KMS-11 (cell line): ENCODE results near the gene AR.

Experiments used
- H2AFZ ChIP-seq: fragments of 200-600 bp; sonication (generic); 2 replicates; pipeline ENCODE4 v1.6.1; 2016; ENCODE audit warnings: antibody characterized with exemption, mixed run types, low read depth
- H3K27ac ChIP-seq: fragments of 200-600 bp; sonication (generic); 2 replicates; pipeline ENCODE4 v1.6.1; 2016; ENCODE audit warnings: mild to moderate bottlenecking, mixed run types
- H3K27me3 ChIP-seq: fragments of 200-600 bp; sonication (generic); 2 replicates; pipeline ENCODE4 v1.6.1; 2017; ENCODE audit warnings: mild to moderate bottlenecking, low read depth, mixed run types, moderate library complexity; ENCODE audit not compliant: insufficient read depth
- H3K36me3 ChIP-seq: fragments of 200-600 bp; sonication (generic); 2 replicates; pipeline ENCODE4 v1.6.1; 2017; ENCODE audit warnings: mild to moderate bottlenecking, mixed run types; ENCODE audit not compliant: insufficient read depth
- H3K4me1 ChIP-seq: fragments of 200-600 bp; sonication (generic); 2 replicates; pipeline ENCODE4 v1.6.1; 2016; ENCODE audit warnings: mild to moderate bottlenecking, low read depth, mixed run types; ENCODE audit not compliant: poor library complexity, severe bottlenecking
- H3K4me2 ChIP-seq: fragments of 200-600 bp; sonication (generic); 2 replicates; pipeline ENCODE4 v1.7.0; 2016; ENCODE audit warnings: mild to moderate bottlenecking, mixed run types
- H3K4me3 ChIP-seq: fragments of 200-600 bp; sonication (generic); IDR thresholded peaks from 2 replicates; pipeline ENCODE4 v1.6.1; 2017; ENCODE audit warnings: low read depth, low read length, mixed read lengths; ENCODE audit not compliant: insufficient read depth
- H3K79me2 ChIP-seq: fragments of 200-600 bp; sonication (generic); 2 replicates; pipeline ENCODE4 v1.6.1; 2016; ENCODE audit warnings: low read depth, mixed run types; ENCODE audit not compliant: insufficient read depth
- H3K9ac ChIP-seq: fragments of 200-600 bp; sonication (generic); 2 replicates; pipeline ENCODE4 v1.6.1; 2016; ENCODE audit warnings: mild to moderate bottlenecking, mixed run types
- H4K20me1 ChIP-seq: fragments of 200-600 bp; sonication (generic); 2 replicates; pipeline ENCODE4 v1.6.1; 2016; ENCODE audit warnings: mild to moderate bottlenecking, mixed run types; ENCODE audit not compliant: insufficient read depth
- TF ChIP-seq, protein P1 (sequence below): fragments of 200-600 bp; sonication (generic); conservative IDR thresholded peaks from 2 replicates; pipeline ENCODE4 v1.6.1; 2017; ENCODE audit warnings: low read depth, mild to moderate bottlenecking, antibody characterized with exemption, low read length, moderate library complexity, mixed read lengths

The AR gene

DNA sequence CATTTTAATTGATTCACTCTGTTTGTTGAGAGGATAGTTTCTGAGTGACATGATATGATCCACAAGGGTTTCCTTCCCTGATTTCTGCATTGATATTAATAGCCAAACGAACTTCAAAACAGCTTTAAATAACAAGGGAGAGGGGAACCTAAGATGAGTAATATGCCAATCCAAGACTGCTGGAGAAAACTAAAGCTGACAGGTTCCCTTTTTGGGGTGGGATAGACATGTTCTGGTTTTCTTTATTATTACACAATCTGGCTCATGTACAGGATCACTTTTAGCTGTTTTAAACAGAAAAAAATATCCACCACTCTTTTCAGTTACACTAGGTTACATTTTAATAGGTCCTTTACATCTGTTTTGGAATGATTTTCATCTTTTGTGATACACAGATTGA lies 182.2 kb downstream of the AR start:
- H3K27ac ChIP-seq = no peak overlapping the region
- no peak overlapping the region for H3K4me3 ChIP-seq
- H3K27me3 ChIP-seq = no peaks in the 10 kb centered on the region
- no peaks in the 10 kb centered on the region for H4K20me1 ChIP-seq
- H2AFZ ChIP-seq = no peak overlapping the region
- no peaks in the 10 kb centered on the region for H3K4me1 ChIP-seq
- H3K4me2 ChIP-seq = no peak overlapping the region
- no peaks in the 10 kb centered on the region for H3K36me3 ChIP-seq
- no peaks in the 10 kb centered on the region for H3K79me2 ChIP-seq
- no peak overlapping the region for H3K9ac ChIP-seq
- TF ChIP-seq, protein P1, sequence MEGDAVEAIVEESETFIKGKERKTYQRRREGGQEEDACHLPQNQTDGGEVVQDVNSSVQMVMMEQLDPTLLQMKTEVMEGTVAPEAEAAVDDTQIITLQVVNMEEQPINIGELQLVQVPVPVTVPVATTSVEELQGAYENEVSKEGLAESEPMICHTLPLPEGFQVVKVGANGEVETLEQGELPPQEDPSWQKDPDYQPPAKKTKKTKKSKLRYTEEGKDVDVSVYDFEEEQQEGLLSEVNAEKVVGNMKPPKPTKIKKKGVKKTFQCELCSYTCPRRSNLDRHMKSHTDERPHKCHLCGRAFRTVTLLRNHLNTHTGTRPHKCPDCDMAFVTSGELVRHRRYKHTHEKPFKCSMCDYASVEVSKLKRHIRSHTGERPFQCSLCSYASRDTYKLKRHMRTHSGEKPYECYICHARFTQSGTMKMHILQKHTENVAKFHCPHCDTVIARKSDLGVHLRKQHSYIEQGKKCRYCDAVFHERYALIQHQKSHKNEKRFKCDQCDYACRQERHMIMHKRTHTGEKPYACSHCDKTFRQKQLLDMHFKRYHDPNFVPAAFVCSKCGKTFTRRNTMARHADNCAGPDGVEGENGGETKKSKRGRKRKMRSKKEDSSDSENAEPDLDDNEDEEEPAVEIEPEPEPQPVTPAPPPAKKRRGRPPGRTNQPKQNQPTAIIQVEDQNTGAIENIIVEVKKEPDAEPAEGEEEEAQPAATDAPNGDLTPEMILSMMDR = no peak

DNA sequence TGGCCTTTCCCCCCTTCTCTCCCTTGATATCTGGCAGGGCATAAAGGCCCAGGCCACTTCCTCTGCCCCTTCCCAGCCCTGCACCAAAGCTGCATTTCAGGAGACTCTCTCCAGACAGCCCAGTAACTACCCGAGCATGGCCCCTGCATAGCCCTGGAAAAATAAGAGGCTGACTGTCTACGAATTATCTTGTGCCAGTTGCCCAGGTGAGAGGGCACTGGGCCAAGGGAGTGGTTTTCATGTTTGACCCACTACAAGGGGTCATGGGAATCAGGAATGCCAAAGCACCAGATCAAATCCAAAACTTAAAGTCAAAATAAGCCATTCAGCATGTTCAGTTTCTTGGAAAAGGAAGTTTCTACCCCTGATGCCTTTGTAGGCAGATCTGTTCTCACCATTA lies 183.8 kb downstream of the AR start:
- H4K20me1 ChIP-seq = no peaks in the 10 kb centered on the region
- no peaks in the 10 kb centered on the region for H3K4me1 ChIP-seq
- no peaks in the 10 kb centered on the region for H3K79me2 ChIP-seq
- no peaks in the 10 kb centered on the region for H3K36me3 ChIP-seq
- no peak overlapping the region for H3K4me3 ChIP-seq
- H3K4me2 ChIP-seq = no peak overlapping the region
- no peak overlapping the region for H2AFZ ChIP-seq
- TF ChIP-seq, protein P1 = no peak
- H3K27ac ChIP-seq = no peak overlapping the region
- H3K27me3 ChIP-seq = no peaks in the 10 kb centered on the region
- no peak overlapping the region for H3K9ac ChIP-seq

DNA sequence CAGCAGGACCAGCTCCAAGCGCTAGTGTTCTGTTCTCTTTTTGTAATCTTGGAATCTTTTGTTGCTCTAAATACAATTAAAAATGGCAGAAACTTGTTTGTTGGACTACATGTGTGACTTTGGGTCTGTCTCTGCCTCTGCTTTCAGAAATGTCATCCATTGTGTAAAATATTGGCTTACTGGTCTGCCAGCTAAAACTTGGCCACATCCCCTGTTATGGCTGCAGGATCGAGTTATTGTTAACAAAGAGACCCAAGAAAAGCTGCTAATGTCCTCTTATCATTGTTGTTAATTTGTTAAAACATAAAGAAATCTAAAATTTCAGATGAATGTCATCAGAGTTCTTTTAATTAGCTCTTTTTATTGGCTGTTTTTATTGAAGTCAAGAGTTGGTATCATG lies 186.5 kb downstream of the AR start:
- H3K27me3 ChIP-seq = no peaks in the 10 kb centered on the region
- H3K27ac ChIP-seq = no peak overlapping the region
- no peaks in the 10 kb centered on the region for H4K20me1 ChIP-seq
- H3K36me3 ChIP-seq = no peaks in the 10 kb centered on the region
- H3K9ac ChIP-seq = no peak overlapping the region
- H2AFZ ChIP-seq = no peak overlapping the region
- TF ChIP-seq, protein P1 = no peak
- H3K4me1 ChIP-seq = no peaks in the 10 kb centered on the region
- H3K4me3 ChIP-seq = no peak overlapping the region
- H3K4me2 ChIP-seq = no peak overlapping the region
- no peaks in the 10 kb centered on the region for H3K79me2 ChIP-seq

DNA sequence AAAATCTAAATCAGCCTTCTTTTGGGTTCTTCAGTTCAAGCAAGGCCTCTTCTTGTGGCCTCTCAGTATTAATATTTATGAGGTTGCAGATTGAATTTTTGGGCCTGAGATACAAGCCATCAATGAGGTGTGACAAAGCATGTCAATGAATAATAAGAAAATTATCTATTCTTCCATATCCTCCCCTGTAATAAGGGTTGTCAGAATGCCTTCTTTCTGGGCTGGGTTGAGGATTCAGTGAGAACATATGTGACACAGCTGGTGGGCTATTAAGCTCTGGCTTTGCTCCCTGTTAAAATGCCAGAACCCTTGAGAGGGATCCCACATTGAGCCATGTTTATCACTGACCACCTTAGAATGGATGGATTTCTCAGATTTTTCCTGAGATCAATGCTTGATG lies 187.2 kb downstream of the AR start:
- TF ChIP-seq, protein P1 = no peak
- Histone ChIP-seq H2AFZ (no peak overlapping the region), H3K4me2 (no peak overlapping the region), H3K36me3 (no peaks in the 10 kb centered on the region), H3K4me1 (no peaks in the 10 kb centered on the region), H3K27ac (no peak overlapping the region), H4K20me1 (no peaks in the 10 kb centered on the region), H3K79me2 (no peaks in the 10 kb centered on the region), H3K4me3 (no peak overlapping the region), H3K27me3 (no peaks in the 10 kb centered on the region), H3K9ac (no peak overlapping the region)

DNA sequence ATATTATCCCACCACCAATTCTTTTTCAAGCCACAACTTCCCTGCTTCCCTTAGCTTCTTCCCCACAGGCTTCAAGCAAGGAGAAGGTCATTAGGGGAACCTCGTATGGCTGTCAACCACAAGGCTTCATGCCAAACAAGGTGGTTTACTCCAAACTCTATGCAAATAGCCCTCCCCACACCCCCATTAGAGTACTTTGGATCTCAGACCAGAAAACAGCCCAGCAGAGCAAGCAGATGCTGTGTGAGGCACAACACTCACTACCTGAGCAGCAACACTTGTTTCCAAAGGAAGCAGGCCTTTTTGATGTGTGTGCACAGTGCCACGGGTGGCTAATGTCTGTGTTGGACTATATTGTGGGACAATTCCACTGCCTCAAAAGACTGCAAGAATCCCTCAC lies 189.0 kb downstream of the AR start:
- H3K27me3 ChIP-seq = no peaks in the 10 kb centered on the region
- no peaks in the 10 kb centered on the region for H3K4me1 ChIP-seq
- no peak overlapping the region for H3K9ac ChIP-seq
- TF ChIP-seq, protein P1 = no peak
- H3K79me2 ChIP-seq = no peaks in the 10 kb centered on the region
- no peaks in the 10 kb centered on the region for H4K20me1 ChIP-seq
- no peak overlapping the region for H2AFZ ChIP-seq
- no peak overlapping the region for H3K27ac ChIP-seq
- no peaks in the 10 kb centered on the region for H3K36me3 ChIP-seq
- no peak overlapping the region for H3K4me2 ChIP-seq
- no peak overlapping the region for H3K4me3 ChIP-seq
